Measurements from ENCODE around the gene DLGAP1. TPM values are rescaled to one million over a fixed set of nuclear protein-coding genes. Genes with fewer than 3 reads are reported as not detected.

DLGAP1 gene
- total RNA-seq, 2 experiments from 2014 or later, result 0.31 to 0.36 TPM

DNA sequence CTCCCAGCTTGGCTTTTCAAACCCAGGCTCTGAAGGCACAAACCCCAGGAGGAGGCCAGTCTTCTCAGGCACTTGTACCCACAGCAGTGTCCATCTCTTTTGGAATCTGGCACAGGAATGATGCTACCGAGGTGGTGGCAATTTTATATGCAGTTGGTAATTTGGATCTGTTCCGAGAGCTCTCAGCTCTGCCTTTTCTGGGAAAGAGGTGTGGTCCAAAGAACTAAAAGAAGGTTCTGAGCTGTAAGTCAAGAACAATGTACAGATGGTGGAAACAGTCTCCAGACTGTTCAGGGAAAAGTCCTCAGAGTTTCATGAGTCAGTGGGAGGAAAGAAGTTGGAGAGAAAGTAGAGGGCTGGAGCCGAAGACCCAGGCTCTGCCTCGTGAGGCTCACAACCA is 651.8 kb downstream of the DLGAP1 start:
- H3K9me3 Mint-ChIP-seq, result no peaks in the 10 kb centered on the region
- DNase-seq (no peak), ATAC-seq (ENCODE audit: poor library complexity) (no peak)
- Histone ChIP-seq H3K27me3 (ENCODE audit: control insufficient read depth in 1 of 2, insufficient read depth in 2 of 2, low read length in 2 of 2) (no peaks in the 10 kb centered on the region), H3K9me3 (ENCODE audit: control insufficient read depth in 1 of 2, insufficient read depth in 1 of 2, low read length in 2 of 2) (no peaks in the 10 kb centered on the region), H3K4me3 (ENCODE audit: low read length) (no peak overlapping the region), H3K36me3 (ENCODE audit: insufficient read depth, low read length) (no peaks in the 10 kb centered on the region), H3K27ac (ENCODE audit: low read depth in 1 of 2, low read length in 2 of 2) (no peak overlapping the region), H3K4me1 (ENCODE audit: insufficient read depth, low read length) (no peaks in the 10 kb centered on the region)
- no peaks in the 10 kb centered on the region for H3K4me1 Mint-ChIP-seq (ENCODE audit: low read depth)
- CTCF ChIA-PET, result interaction anchor here (1.2 kb wide), 1 partner anchor 11 kb away, joined by 3 read pairs; no protein-coding TSS in a partner anchor
- no peak overlapping the region for H3K27ac Mint-ChIP-seq
- TF ChIP-seq, protein P1, sequence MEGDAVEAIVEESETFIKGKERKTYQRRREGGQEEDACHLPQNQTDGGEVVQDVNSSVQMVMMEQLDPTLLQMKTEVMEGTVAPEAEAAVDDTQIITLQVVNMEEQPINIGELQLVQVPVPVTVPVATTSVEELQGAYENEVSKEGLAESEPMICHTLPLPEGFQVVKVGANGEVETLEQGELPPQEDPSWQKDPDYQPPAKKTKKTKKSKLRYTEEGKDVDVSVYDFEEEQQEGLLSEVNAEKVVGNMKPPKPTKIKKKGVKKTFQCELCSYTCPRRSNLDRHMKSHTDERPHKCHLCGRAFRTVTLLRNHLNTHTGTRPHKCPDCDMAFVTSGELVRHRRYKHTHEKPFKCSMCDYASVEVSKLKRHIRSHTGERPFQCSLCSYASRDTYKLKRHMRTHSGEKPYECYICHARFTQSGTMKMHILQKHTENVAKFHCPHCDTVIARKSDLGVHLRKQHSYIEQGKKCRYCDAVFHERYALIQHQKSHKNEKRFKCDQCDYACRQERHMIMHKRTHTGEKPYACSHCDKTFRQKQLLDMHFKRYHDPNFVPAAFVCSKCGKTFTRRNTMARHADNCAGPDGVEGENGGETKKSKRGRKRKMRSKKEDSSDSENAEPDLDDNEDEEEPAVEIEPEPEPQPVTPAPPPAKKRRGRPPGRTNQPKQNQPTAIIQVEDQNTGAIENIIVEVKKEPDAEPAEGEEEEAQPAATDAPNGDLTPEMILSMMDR (IDR thresholded peaks at IDR 0.05), result no peak
- intact Hi-C loops (cut with DNase I, micrococcal nuclease), result no loop called here
- H3K36me3 Mint-ChIP-seq (ENCODE audit: low read depth), result no peaks in the 10 kb centered on the region
- POLR2A ChIA-PET, result no interaction called here
- peaks cover 4% of the 10 kb centered on the region for H3K27me3 Mint-ChIP-seq
- H3K4me3 Mint-ChIP-seq, result no peak overlapping the region

DNA sequence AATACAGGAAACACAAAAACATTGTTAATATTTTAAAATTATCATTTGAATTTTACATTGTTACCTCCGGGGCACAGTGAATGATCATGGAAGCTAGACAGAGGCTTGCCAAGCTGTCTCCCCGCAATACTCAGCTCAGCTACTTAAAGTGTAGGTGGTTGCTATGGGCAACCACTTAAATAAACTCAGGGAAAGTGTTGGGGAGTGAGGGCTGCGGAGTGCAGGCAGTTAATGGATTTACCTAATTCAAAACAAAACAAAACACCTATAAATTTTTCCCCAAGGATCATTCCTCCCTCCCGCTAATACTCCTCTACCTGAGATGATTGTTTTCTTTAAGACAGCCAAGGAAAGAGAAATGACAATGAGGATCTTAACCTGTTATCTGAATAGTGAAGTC is 655.6 kb downstream of the DLGAP1 start:
- no peak overlapping the region for H3K4me3 ChIP-seq (ENCODE audit: low read length)
- H3K4me1 ChIP-seq (ENCODE audit: insufficient read depth, low read length), result no peaks in the 10 kb centered on the region
- CTCF ChIA-PET, result no interaction called here
- peaks cover 19% of the 10 kb centered on the region for H3K27me3 Mint-ChIP-seq
- TF ChIP-seq, protein P1 (IDR thresholded peaks at IDR 0.05), result no peak
- intact Hi-C loops (cut with DNase I, micrococcal nuclease), result no loop called here
- H3K9me3 ChIP-seq (ENCODE audit: control insufficient read depth in 1 of 2, insufficient read depth in 1 of 2, low read length in 2 of 2), result no peaks in the 10 kb centered on the region
- ATAC-seq (ENCODE audit: poor library complexity) (no peak), DNase-seq (no peak)
- H3K36me3 ChIP-seq (ENCODE audit: insufficient read depth, low read length), result no peaks in the 10 kb centered on the region
- no peak overlapping the region for H3K27ac ChIP-seq (ENCODE audit: low read depth in 1 of 2, low read length in 2 of 2)
- H3K4me3 Mint-ChIP-seq, result no peak overlapping the region
- H3K27me3 ChIP-seq (ENCODE audit: control insufficient read depth in 1 of 2, insufficient read depth in 2 of 2, low read length in 2 of 2), result no peaks in the 10 kb centered on the region
- H3K9me3 Mint-ChIP-seq, result no peaks in the 10 kb centered on the region
- H3K4me1 Mint-ChIP-seq (ENCODE audit: low read depth), result no peaks in the 10 kb centered on the region
- H3K36me3 Mint-ChIP-seq (ENCODE audit: low read depth), result no peaks in the 10 kb centered on the region
- H3K27ac Mint-ChIP-seq, result no peak overlapping the region
- POLR2A ChIA-PET, result no interaction called here

DNA sequence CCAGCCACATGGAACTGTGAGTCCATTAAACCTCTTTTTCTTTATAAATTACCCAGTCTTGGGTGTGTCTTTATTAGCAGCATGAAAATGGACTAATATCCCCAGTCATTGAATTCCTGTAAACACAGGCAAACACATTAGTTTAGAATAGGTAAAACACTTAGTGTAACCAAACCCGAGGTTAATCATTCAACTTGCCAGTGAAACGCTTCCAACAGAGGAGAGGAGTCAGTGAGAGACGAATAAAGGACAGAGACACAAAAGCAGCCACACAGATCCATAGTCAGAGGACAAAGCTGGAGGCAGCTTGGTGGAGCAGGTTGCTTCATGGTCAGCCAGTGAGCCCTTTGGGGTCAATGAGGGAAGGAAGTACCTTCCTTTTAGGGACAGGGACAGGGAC is 657.1 kb downstream of the DLGAP1 start:
- ChIA-PET CTCF (no interaction called here), POLR2A (no interaction called here)
- Histone ChIP-seq H3K27me3 (ENCODE audit: control insufficient read depth in 1 of 2, insufficient read depth in 2 of 2, low read length in 2 of 2) (no peaks in the 10 kb centered on the region), H3K4me1 (ENCODE audit: insufficient read depth, low read length) (no peaks in the 10 kb centered on the region), H3K27ac (ENCODE audit: low read depth in 1 of 2, low read length in 2 of 2) (no peak overlapping the region), H3K9me3 (ENCODE audit: control insufficient read depth in 1 of 2, insufficient read depth in 1 of 2, low read length in 2 of 2) (no peaks in the 10 kb centered on the region), H3K36me3 (ENCODE audit: insufficient read depth, low read length) (no peaks in the 10 kb centered on the region), H3K4me3 (ENCODE audit: low read length) (no peak overlapping the region)
- Mint-ChIP-seq H3K4me1 (ENCODE audit: low read depth) (no peaks in the 10 kb centered on the region), H3K36me3 (ENCODE audit: low read depth) (no peaks in the 10 kb centered on the region), H3K9me3 (no peaks in the 10 kb centered on the region), H3K27ac (no peak overlapping the region), H3K4me3 (no peak overlapping the region), H3K27me3 (peaks cover 20% of the 10 kb centered on the region)
- DNase-seq (no peak), ATAC-seq (ENCODE audit: poor library complexity) (no peak)
- intact Hi-C loops (cut with DNase I, micrococcal nuclease), result no loop called here
- TF ChIP-seq, protein P1 (IDR thresholded peaks at IDR 0.05), result no peak

Measured in CD4-positive, alpha-beta T cell (primary cell).